Heart left ventricle (tissue), 16 donors: ENCODE measurements around the gene DNAJA2. TPM values are rescaled to one million over a fixed set of nuclear protein-coding genes. Genes with fewer than 3 reads are reported as not detected.

Experiments used
- ATAC-seq, 4 donors: fragments of 200-7000 bp; cut with Tn5 transposase; one replicate each; pipeline ENCODE4 v1.9.1; 2020 to 2022; ENCODE audit warnings: moderate library complexity in 4 of 4, mild to moderate bottlenecking in 3 of 4, moderate number of reproducible peaks in 1 of 4
- DNase-seq, 5 donors: peaks; one replicate each; pipeline ENCODE4 v3.0.0-alpha.2; 2020
- H3K27ac ChIP-seq, 12 donors: fragments of 200-600 bp; sonication (generic) in 4 of 12; one replicate each; pipeline versions ENCODE4 v1.5.0 to v1.8.0; 2016 to 2022; ENCODE audit warnings: mild to moderate bottlenecking in 2 of 12
- H3K27me3 ChIP-seq, 9 donors: fragments of 200-600 bp; sonication (generic) in 2 of 9; one replicate each; pipeline versions ENCODE4 v1.5.1 to v1.8.0; 2016 to 2022; ENCODE audit warnings: mild to moderate bottlenecking in 3 of 9
- H3K36me3 ChIP-seq, 9 donors: fragments of 200-600 bp; sonication (generic) in 2 of 9; one replicate each; pipeline versions ENCODE4 v1.5.0 to v1.8.0; 2018 to 2022; ENCODE audit warnings: mild to moderate bottlenecking in 2 of 9
- H3K4me1 ChIP-seq, 12 donors: fragments of 200-600 bp; sonication (generic) in 4 of 12; one replicate each; pipeline versions ENCODE4 v1.5.0 to v1.8.0; 2016 to 2022; ENCODE audit warnings: mild to moderate bottlenecking in 3 of 12
- H3K4me3 ChIP-seq, 12 donors: fragments of 200-600 bp; sonication (generic) in 4 of 12; one replicate each; pipeline versions ENCODE4 v1.5.0 to v1.8.0; 2017 to 2022; ENCODE audit warnings: mild to moderate bottlenecking in 9 of 12, moderate library complexity in 4 of 12
- H3K9me3 ChIP-seq, 12 donors: fragments of 200-600 bp; sonication (generic) in 4 of 12; one replicate each; pipeline versions ENCODE4 v1.5.0 to v1.8.0; 2016 to 2022; ENCODE audit warnings: mild to moderate bottlenecking in 1 of 12
- CTCF ChIP-seq, 12 donors: fragments of 200-600 bp; sonication (generic) in 4 of 12; IDR thresholded peaks; one replicate each; pipeline versions ENCODE4 v1.5.0 to v1.8.0; 2018 to 2022; ENCODE audit warnings: antibody characterized with exemption in 12 of 12, mild to moderate bottlenecking in 5 of 12
- POLR2A ChIP-seq, 2 donors: fragments of 450-650 bp; IDR thresholded peaks; one replicate each; pipeline ENCODE4 v1.6.1; 2017; ENCODE audit warnings: antibody characterized with exemption in 2 of 2, mild to moderate bottlenecking in 2 of 2, moderate library complexity in 2 of 2
- WGBS, 4 donors: extraction: QIAGEN DNeasy Blood & Tissue Kit in 2 of 4; methylation state at CpG; one replicate each; pipeline versions ENCODE4 v1.1.5 to v1.1.7; 2013 to 2018; 5-methylcytosine and 5-hydroxymethylcytosine counted together
- intact Hi-C, 10 donors: fragments of 100-400 bp; cut with DNase I; formaldehyde crosslinking; loops; one replicate each; pipeline versions ENCODE4 v1.11.1 to v1.14.2; 2022
- polyA plus RNA-seq, 2 donors: library from polyadenylated mRNA; stranded (reverse); fragments of 200-250 nt; gene quantifications; one replicate each; pipeline ENCODE4 v1.2.3, GENCODE V29; 2013
- total RNA-seq, 9 donors: library from RNA; depleted of rRNA in 2 of 9; stranded (reverse); fragments of >200 nt in 2 of 9; fragmentation: NEBNext Ultra II Directional in 3 of 9; extraction: Animal tissue kit (Norgen Biotek cat#: 25700) in 3 of 9; gene quantifications; one replicate each; pipeline versions ENCODE4 v1.1.0 to v1.2.4, GENCODE V29; 2016 to 2023
- donor health status: ischemic (EF 13 %, LVEDD 7.1; RV severe dilation, severe dysfunction).
- donor health status: healthy with polysubstance abuse.
- donor health status: DM: no; HTN: yes; CAD: no.
- donor health status: DM: no; HTN: no; CAD: no.
- donor health status: ischemic (EF 25% LVEDD 6.9; RV normal size, moderate dysfunction).
- donor health status: ischemic (EF 25% LVEDD 5.7; RV mildly dilated, moderate dysfunction).
- donor health status: healthy.
- donor health status: DM: yes; HTN: yes; CAD: no.
- donor health status: ischemic (EF 35%, LVEDD 5.7; RV mildly dilated, moderate dysfunction).
- donor health status: nonischemic (EF 11% LVEDD 7.7; RV severe dilation, severe dysfunction).
- donor health status: DM: yes; HTN: yes; CAD: no.
- donor health status: PGD.
- donor health status: ischemic (EF 29% LVEDD 5.4; RV normal size, mild dysfunction).
- donor health status: nonischemic (EF 23%, LVEDD 6.1; RV moderate dilation, normal function).

The DNAJA2 gene
- total and polyA plus RNA-seq, 11 donors = 46.5 to 92.6 (median 73.0) TPM

- WGBS, 4 donors = 80 to 85% (median 84%) methylated on average over 15 of the region's 15 CpGs
- H3K9me3 ChIP-seq = no peaks in the 10 kb centered on the region
- peaks cover 0 to 11% (median 3%) of the 10 kb centered on the region in 9 donors for H3K36me3 ChIP-seq
- peaks cover 0 to 10% (median 0%) of the 10 kb centered on the region in 12 donors for H3K4me1 ChIP-seq
- no peak overlapping the region for H3K27ac ChIP-seq
- DNase-seq (no peak), ATAC-seq (no peak)
- H3K27me3 ChIP-seq = no peaks in the 10 kb centered on the region
- H3K4me3 ChIP-seq = no peak overlapping the region
- intact Hi-C loops = loop anchor here in 2 of 10 donors (5.0 kb wide), 1 partner anchor 77 kb away; no protein-coding TSS in a partner anchor
- TF ChIP-seq CTCF (IDR thresholded peaks at IDR 0.05) = no peak
- TF ChIP-seq POLR2A (IDR thresholded peaks at IDR 0.05) = no peak
These were observed 44.7 kb downstream of the DNAJA2 start for GRCh38 chr16:46928811-46929210.

GRCh38 chr16:46927273-46927672 lies 46.2 kb downstream of the DNAJA2 start:
- WGBS, 4 donors = 77 to 86% (median 79%) methylated on average over 8 of the region's 8 CpGs
- Histone ChIP-seq H3K9me3 (no peaks in the 10 kb centered on the region), H3K36me3 (peaks cover 0 to 22% (median 8%) of the 10 kb centered on the region in 9 donors), H3K27ac (peak overlapping the region in 2 of 12 donors; percentile 17), H3K4me1 (peaks cover 0 to 10% (median 0%) of the 10 kb centered on the region in 12 donors), H3K4me3 (no peak overlapping the region), H3K27me3 (no peaks in the 10 kb centered on the region)
- intact Hi-C loops = loop anchor here in 2 of 10 donors (5.0 kb wide), 1 partner anchor 75 kb away; no protein-coding TSS in a partner anchor
- ATAC-seq (peak; percentile 70 to 85 (median 76)), DNase-seq (peak in 3 of 5 donors; percentile 33 to 67 (median 58))
- no peak for TF ChIP-seq POLR2A (IDR thresholded peaks at IDR 0.05)
- no peak for TF ChIP-seq CTCF (IDR thresholded peaks at IDR 0.05)

GRCh38 chr16:46926470-46927225 lies 46.8 kb downstream of the DNAJA2 start:
- H3K4me1 ChIP-seq = peaks cover 0 to 10% (median 0%) of the 10 kb centered on the region in 12 donors
- H3K27ac ChIP-seq = peak overlapping the region in 2 of 12 donors; percentile 17
- intact Hi-C loops = loop anchor here in 2 of 10 donors (5.0 kb wide), 1 partner anchor 74 kb away; no protein-coding TSS in a partner anchor
- ATAC-seq = no peak
- WGBS, 4 donors = 87 to 95% (median 93%) methylated on average over 10 to 13 of the region's 13 CpGs
- no peaks in the 10 kb centered on the region for H3K27me3 ChIP-seq
- no peaks in the 10 kb centered on the region for H3K9me3 ChIP-seq
- no peak for DNase-seq
- H3K36me3 ChIP-seq = peaks cover 0 to 24% (median 8%) of the 10 kb centered on the region in 9 donors
- TF ChIP-seq CTCF (IDR thresholded peaks at IDR 0.05) (no peak), POLR2A (IDR thresholded peaks at IDR 0.05) (no peak)
- H3K4me3 ChIP-seq = no peak overlapping the region

GRCh38 chr16:46924402-46924801 lies 49.1 kb downstream of the DNAJA2 start:
- H3K27me3 ChIP-seq = no peaks in the 10 kb centered on the region
- H3K36me3 ChIP-seq = peaks cover 0 to 24% (median 8%) of the 10 kb centered on the region in 9 donors
- TF ChIP-seq CTCF (IDR thresholded peaks at IDR 0.05) (no peak), POLR2A (IDR thresholded peaks at IDR 0.05) (no peak)
- peaks cover 0 to 10% (median 0%) of the 10 kb centered on the region in 12 donors for H3K4me1 ChIP-seq
- no peaks in the 10 kb centered on the region for H3K9me3 ChIP-seq
- DNase-seq = no peak
- H3K4me3 ChIP-seq = no peak overlapping the region
- 92 to 100% (median 94%) methylated on average over 6 of the region's 6 CpGs for WGBS, 4 donors
- no peak overlapping the region for H3K27ac ChIP-seq
- intact Hi-C loops = no loop called here
- ATAC-seq = no peak
